A549 (cell line): Measurements from ENCODE around the gene PYY. TPM values are rescaled to one million over a fixed set of nuclear protein-coding genes. Genes with fewer than 3 reads are reported as not detected.

Source experiments
- ATAC-seq, 2 experiments: fragments of 200-7000 bp in 1 of 2; fragments of >200 bp in 1 of 2; cut with Nextera tagmentation in 1 of 2; cut with Tn5 transposase in 1 of 2; 3 replicates each; pipeline versions ENCODE4 v1.8.0 to v1.9.1; 2018 to 2020; ENCODE audit warnings: mild to moderate bottlenecking in 1 of 2, moderate library complexity in 1 of 2
- CTCF ChIA-PET: fragments of 300-600 bp; sonication (Branson Sonifier 250); formaldehyde crosslinking; extraction: SDS; loops from one replicate; lab custom pipeline; 2021; ENCODE audit warnings: antibody characterized with exemption, inconsistent platforms; lab: Yijun Ruan, JAX
- POLR2A ChIA-PET: fragments of 350-600 bp; formaldehyde crosslinking; extraction: SDS; loops from one replicate; lab custom pipeline; 2021; ENCODE audit warnings: antibody characterized with exemption, inconsistent platforms; lab: Yijun Ruan, JAX
- DNase-seq, 2 experiments: peaks; one replicate each; pipeline versions ENCODE4 v3.0.0 to v3.0.0-alpha.2; 2011 to 2016; ENCODE audit warnings: low read depth in 1 of 2, low spot score in 1 of 2
- FAIRE-seq: peaks from 2 replicates; lab custom pipeline; 2011; peaks lifted over from hg19 to GRCh38; lab: Jason Lieb, UNC
- H3K27ac ChIP-seq, 2 experiments: fragments of >200 bp; sonication (Bioruptor Twin); formaldehyde crosslinking; 3 replicates each; pipeline ENCODE4 v1.5.1; 2016 to 2017
- H3K4me1 ChIP-seq: fragments of >200 bp; sonication (Bioruptor Twin); formaldehyde crosslinking; 3 replicates; pipeline ENCODE4 v1.6.1; 2016
- H3K4me2 ChIP-seq: fragments of >200 bp; sonication (Bioruptor Twin); formaldehyde crosslinking; 3 replicates; pipeline ENCODE4 v1.6.1; 2016
- H3K4me3 ChIP-seq: fragments of >200 bp; sonication (Bioruptor Twin); formaldehyde crosslinking; 3 replicates; pipeline ENCODE4 v1.5.1; 2016
- H3K9me3 ChIP-seq: fragments of >200 bp; sonication (Bioruptor Twin); formaldehyde crosslinking; 3 replicates; pipeline ENCODE4 v1.6.1; 2016
- CBX8 ChIP-seq: fragments of 200-600 bp; sonication (generic); IDR thresholded peaks from 2 replicates; pipeline ENCODE4 v1.6.1; 2016
- FOXS1 ChIP-seq: fragments of 250-450 bp; sonication (Bioruptor Pico); IDR thresholded peaks from 2 replicates; pipeline ENCODE4 v1.5.0; 2020; ENCODE audit warnings: mild to moderate bottlenecking, moderate library complexity
- GATA3 ChIP-seq: IDR thresholded peaks from 2 replicates; pipeline ENCODE4 v1.6.1; 2012; ENCODE audit warnings: borderline replicate concordance
- HOXB13 ChIP-seq: fragments of 250-450 bp; sonication (Bioruptor Pico); IDR thresholded peaks from 2 replicates; pipeline ENCODE4 v1.5.0; 2020; ENCODE audit warnings: low read depth, mild to moderate bottlenecking, moderate library complexity
- KDM1A ChIP-seq: fragments of 200-600 bp; sonication (generic); IDR thresholded peaks from 2 replicates; pipeline ENCODE4 v1.6.1; 2016; ENCODE audit warnings: low read depth, mild to moderate bottlenecking
- KDM5A ChIP-seq: fragments of 200-600 bp; sonication (generic); IDR thresholded peaks from 2 replicates; pipeline ENCODE4 v1.6.1; 2016; ENCODE audit warnings: antibody characterized with exemption, mild to moderate bottlenecking
- MYC ChIP-seq: IDR thresholded peaks from 2 replicates; pipeline ENCODE4 v1.6.1; 2012; ENCODE audit warnings: mild to moderate bottlenecking, inconsistent platforms, low read length, improper control_type of control experiment, borderline replicate concordance
- NPAS2 ChIP-seq: fragments of 250-450 bp; sonication (Bioruptor Pico); IDR thresholded peaks from 2 replicates; pipeline ENCODE4 v1.8.0; 2022; ENCODE audit warnings: mild to moderate bottlenecking, moderate library complexity, borderline replicate concordance
- NR3C1 ChIP-seq: fragments of >200 bp; sonication (Bioruptor Twin); formaldehyde crosslinking; IDR thresholded peaks from 3 replicates; pipeline ENCODE4 v1.6.1; 2017
- PHF8 ChIP-seq: fragments of 200-600 bp; sonication (generic); IDR thresholded peaks from 2 replicates; pipeline ENCODE4 v1.6.1; 2016; ENCODE audit warnings: low read depth, mild to moderate bottlenecking, antibody characterized with exemption, moderate library complexity, borderline replicate concordance
- RAD21 ChIP-seq, 2 experiments: fragments of >200 bp in 1 of 2; sonication (Bioruptor Twin) in 1 of 2; formaldehyde crosslinking in 1 of 2; IDR thresholded peaks in 1 of 2; conservative IDR thresholded peaks in 1 of 2; 2 replicates in 1 of 2; 3 replicates in 1 of 2; pipeline ENCODE4 v1.6.1; 2012 to 2018; ENCODE audit warnings: inconsistent platforms in 1 of 2
- RCOR1 ChIP-seq: fragments of 150-350 bp; IDR thresholded peaks from 2 replicates; pipeline ENCODE4 v1.6.1; 2014; ENCODE audit warnings: antibody characterized with exemption, low read length, low read depth
- RFX5 ChIP-seq: fragments of 450-650 bp; IDR thresholded peaks from 2 replicates; pipeline ENCODE4 v1.7.1; 2014; ENCODE audit warnings: antibody characterized with exemption, mild to moderate bottlenecking, moderate library complexity
- SMC3 ChIP-seq: fragments of >200 bp; sonication (Bioruptor Twin); formaldehyde crosslinking; IDR thresholded peaks from 3 replicates; pipeline ENCODE4 v1.6.1; 2018; ENCODE audit warnings: inconsistent platforms
- ZNF302 ChIP-seq: fragments of 250-450 bp; sonication (Bioruptor Pico); IDR thresholded peaks from 2 replicates; pipeline ENCODE4 v1.9.0; 2021; ENCODE audit warnings: inconsistent platforms, mild to moderate bottlenecking, moderate library complexity
- ZSCAN20 ChIP-seq: fragments of 250-450 bp; sonication (Bioruptor Pico); IDR thresholded peaks from 2 replicates; pipeline ENCODE4 v1.8.0; 2022; ENCODE audit warnings: mild to moderate bottlenecking, moderate library complexity
- WGBS: methylation state at CpG from one replicate; pipeline ENCODE4 v1.1.6; 2017; ENCODE audit errors: missing lambda C conversion rate; 5-methylcytosine and 5-hydroxymethylcytosine counted together
- polyA plus RNA-seq, 4 experiments: library from polyadenylated mRNA; depleted of rRNA in 3 of 4; stranded (reverse); fragments of >200 nt; fragmentation: RNase III in 1 of 4; extraction: RNeasy Plus Mini Kit Qiagen cat#74134 plus additional on column Dnase treatment in 1 of 4; gene quantifications; 2 replicates in 3 of 4; 3 replicates in 1 of 4; pipeline ENCODE4 v1.2.3, GENCODE V29; 2011 to 2017
- TF ChIP-seq, protein P1 (sequence below): fragments of 450-650 bp; IDR thresholded peaks from 2 replicates; pipeline ENCODE4 v1.6.1; 2014; ENCODE audit warnings: antibody characterized with exemption
- TF ChIP-seq, protein P2 (sequence below): IDR thresholded peaks from 2 replicates; pipeline ENCODE4 v1.6.1; 2012; ENCODE audit warnings: low read depth, borderline replicate concordance
- TF ChIP-seq, protein P3 (sequence below): fragments of >200 bp; sonication (Bioruptor Twin); formaldehyde crosslinking; IDR thresholded peaks from 3 replicates; pipeline ENCODE4 v1.5.1; 2016
- TF ChIP-seq, protein P4 (sequence below): fragments of >200 bp; sonication (Bioruptor Twin); formaldehyde crosslinking; IDR thresholded peaks from 2 replicates; pipeline ENCODE4 v1.6.1; 2016

Gene PYY
- polyA plus RNA-seq, 2 of the 4 experiments (the other 2 are of a cell fraction), result not detected

DNA sequence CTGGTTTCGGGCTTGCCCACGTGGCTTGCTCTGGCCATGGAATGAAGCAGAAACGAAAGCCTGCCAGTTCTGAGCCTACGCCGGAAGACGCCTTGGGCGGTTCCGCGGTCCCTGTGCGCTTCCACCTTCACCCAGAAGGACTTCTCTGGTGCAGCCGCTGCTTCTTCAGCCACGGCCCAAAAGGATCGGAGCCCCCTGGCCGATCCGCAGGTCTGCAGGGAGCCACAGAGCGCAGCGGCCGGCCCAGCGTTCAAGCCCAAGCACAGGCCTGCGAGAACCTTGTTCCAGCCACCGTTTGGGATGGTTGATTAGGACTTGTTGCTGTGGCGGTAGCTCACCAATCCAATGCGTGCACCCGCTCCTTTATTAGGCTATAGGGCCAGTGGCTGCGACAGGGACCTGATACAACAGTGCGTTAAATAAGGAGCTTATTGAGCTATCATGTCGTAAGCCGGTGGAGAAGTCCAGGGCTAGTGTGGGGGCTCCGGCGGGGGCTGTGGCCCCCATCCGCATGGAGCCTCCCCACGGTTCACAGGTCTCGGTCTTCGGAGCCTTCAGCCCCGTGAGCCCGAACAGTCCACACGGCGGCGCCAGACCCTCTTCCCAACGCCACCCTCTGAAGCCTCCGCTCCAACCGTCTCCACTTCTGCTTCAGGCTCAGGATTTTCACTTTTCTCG lies 36.3 kb downstream of the PYY start:
- H3K9me3 ChIP-seq, result no peaks in the 10 kb centered on the region
- H3K4me1 ChIP-seq, result no peaks in the 10 kb centered on the region
- H3K4me2 ChIP-seq, result no peak overlapping the region
- TF ChIP-seq CBX8 (no peak), NPAS2 (CRISPR knock-in tag) (no peak), NR3C1 (no peak), KDM1A (no peak), HOXB13 (CRISPR knock-in tag) (no peak), KDM5A (no peak), SMC3 (no peak; the same call in 2 of the 3 replicates), RAD21 (conservative IDR thresholded peaks at IDR 0.05 in 1 of 2, IDR thresholded peaks at IDR 0.05 in 1 of 2) (peak in 1 of 2 experiments; percentile 54; a peak in 3 of 5 replicates), RCOR1 (no peak), GATA3 (no peak), PHF8 (no peak), MYC (no peak)
- TF ChIP-seq, protein P1, sequence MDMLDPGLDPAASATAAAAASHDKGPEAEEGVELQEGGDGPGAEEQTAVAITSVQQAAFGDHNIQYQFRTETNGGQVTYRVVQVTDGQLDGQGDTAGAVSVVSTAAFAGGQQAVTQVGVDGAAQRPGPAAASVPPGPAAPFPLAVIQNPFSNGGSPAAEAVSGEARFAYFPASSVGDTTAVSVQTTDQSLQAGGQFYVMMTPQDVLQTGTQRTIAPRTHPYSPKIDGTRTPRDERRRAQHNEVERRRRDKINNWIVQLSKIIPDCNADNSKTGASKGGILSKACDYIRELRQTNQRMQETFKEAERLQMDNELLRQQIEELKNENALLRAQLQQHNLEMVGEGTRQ, result no peak
- TF ChIP-seq, protein P2, sequence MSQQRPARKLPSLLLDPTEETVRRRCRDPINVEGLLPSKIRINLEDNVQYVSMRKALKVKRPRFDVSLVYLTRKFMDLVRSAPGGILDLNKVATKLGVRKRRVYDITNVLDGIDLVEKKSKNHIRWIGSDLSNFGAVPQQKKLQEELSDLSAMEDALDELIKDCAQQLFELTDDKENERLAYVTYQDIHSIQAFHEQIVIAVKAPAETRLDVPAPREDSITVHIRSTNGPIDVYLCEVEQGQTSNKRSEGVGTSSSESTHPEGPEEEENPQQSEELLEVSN, result no peak
- TF ChIP-seq, protein P3, sequence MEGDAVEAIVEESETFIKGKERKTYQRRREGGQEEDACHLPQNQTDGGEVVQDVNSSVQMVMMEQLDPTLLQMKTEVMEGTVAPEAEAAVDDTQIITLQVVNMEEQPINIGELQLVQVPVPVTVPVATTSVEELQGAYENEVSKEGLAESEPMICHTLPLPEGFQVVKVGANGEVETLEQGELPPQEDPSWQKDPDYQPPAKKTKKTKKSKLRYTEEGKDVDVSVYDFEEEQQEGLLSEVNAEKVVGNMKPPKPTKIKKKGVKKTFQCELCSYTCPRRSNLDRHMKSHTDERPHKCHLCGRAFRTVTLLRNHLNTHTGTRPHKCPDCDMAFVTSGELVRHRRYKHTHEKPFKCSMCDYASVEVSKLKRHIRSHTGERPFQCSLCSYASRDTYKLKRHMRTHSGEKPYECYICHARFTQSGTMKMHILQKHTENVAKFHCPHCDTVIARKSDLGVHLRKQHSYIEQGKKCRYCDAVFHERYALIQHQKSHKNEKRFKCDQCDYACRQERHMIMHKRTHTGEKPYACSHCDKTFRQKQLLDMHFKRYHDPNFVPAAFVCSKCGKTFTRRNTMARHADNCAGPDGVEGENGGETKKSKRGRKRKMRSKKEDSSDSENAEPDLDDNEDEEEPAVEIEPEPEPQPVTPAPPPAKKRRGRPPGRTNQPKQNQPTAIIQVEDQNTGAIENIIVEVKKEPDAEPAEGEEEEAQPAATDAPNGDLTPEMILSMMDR, result peak; percentile 25; the same call in 1 of the 3 replicates
- TF ChIP-seq, protein P4, sequence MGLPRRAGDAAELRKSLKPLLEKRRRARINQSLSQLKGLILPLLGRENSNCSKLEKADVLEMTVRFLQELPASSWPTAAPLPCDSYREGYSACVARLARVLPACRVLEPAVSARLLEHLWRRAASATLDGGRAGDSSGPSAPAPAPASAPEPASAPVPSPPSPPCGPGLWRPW, result no peak
- ATAC-seq, result peak; percentile 66 to 89; a peak in 3 of 6 replicates
- ChIA-PET CTCF (interaction anchor here (0.7 to 6.5 kb wide), 4 partner anchors 7 to 108 kb away, joined by 3 to 44 read pairs (median 14); no protein-coding TSS in a partner anchor), POLR2A (no interaction called here)
- no peak overlapping the region for H3K4me3 ChIP-seq
- WGBS, result 64% methylated on average over 41 of the region's 43 CpGs
- peak in 1 of 2 experiments; percentile 43 for DNase-seq
- no peak for FAIRE-seq
- no peak overlapping the region for H3K27ac ChIP-seq

DNA sequence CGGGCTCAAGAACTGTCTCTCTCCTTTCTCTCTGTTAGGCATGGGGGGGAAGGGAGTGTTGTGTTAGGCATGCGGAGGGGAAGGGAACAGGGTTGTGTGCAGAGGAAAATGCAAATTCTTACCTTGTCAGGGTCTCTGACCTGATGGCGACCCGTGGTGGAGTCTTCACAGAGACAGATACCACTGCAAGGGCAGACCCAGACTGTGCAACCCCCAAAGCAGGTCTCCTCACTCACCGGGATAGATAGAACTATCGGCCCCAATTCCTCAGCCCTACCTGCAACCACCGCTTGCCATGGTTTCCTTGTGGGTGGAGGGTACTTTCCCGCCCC lies 36.8 kb downstream of the PYY start:
- DNase-seq (no peak), FAIRE-seq (no peak), ATAC-seq (no peak)
- H3K9me3 ChIP-seq, result no peaks in the 10 kb centered on the region
- no peak overlapping the region for H3K4me2 ChIP-seq
- H3K4me3 ChIP-seq, result no peak overlapping the region
- WGBS, result 85% methylated on average over 8 of the region's 8 CpGs
- ChIA-PET POLR2A (no interaction called here), CTCF (interaction anchor here (1.0 to 11.5 kb wide), 4 partner anchors 8 to 108 kb away, joined by 3 to 189 read pairs (median 34); no protein-coding TSS in a partner anchor)
- no peaks in the 10 kb centered on the region for H3K4me1 ChIP-seq
- no peak overlapping the region for H3K27ac ChIP-seq
- TF ChIP-seq ZNF302 (CRISPR knock-in tag), result no peak

DNA sequence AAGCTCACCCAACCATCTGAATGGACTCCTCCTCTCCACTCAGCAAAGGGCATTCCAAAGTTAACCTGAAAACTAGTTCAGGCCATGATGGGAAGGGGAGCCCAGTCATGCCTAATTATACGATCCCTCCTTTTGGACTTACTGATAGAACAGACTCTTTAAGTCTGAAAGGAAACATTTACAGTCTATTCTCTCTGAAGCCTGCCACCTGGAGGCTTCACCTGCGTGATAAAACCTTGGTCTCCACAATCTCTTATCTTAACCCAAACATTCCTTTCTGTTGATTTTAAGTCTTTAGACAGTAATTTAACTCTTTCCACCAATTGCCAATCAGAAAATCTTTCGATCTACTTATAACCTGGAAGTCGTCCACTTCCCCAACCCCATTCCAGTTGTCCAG lies 37.4 kb downstream of the PYY start:
- ATAC-seq (no peak), FAIRE-seq (no peak), DNase-seq (no peak)
- POLR2A ChIA-PET, result no interaction called here
- WGBS, result 46% methylated on average over 4 of the region's 4 CpGs
- H3K9me3 ChIP-seq, result no peaks in the 10 kb centered on the region
- H3K4me3 ChIP-seq, result no peak overlapping the region
- H3K4me2 ChIP-seq, result no peak overlapping the region
- no peaks in the 10 kb centered on the region for H3K4me1 ChIP-seq
- CTCF ChIA-PET, result interaction anchor here (1.0 to 18.8 kb wide), 6 partner anchors 9 to 109 kb away, joined by 3 to 215 read pairs (median 34); partner anchors contain the start of genes MPP2 and PPY
- no peak overlapping the region for H3K27ac ChIP-seq
- TF ChIP-seq ZSCAN20 (CRISPR knock-in tag), result no peak
- no peak for TF ChIP-seq FOXS1 (CRISPR knock-in tag)
- TF ChIP-seq RFX5, result no peak
